Type B pancreatic cell (in vitro differentiated cells): ENCODE results near the gene NCEH1. TPM values are rescaled to one million over a fixed set of nuclear protein-coding genes. Genes with fewer than 3 reads are reported as not detected.
A peak's percentile ranks its signal among the peaks of the same experiment; 100 is the strongest.

Experiments used
- DNase-seq: peaks from one replicate; pipeline ENCODE4 v3.0.0; 2021; ENCODE audit warnings: mixed read lengths; ENCODE audit not compliant: unreplicated experiment; ENCODE audit errors: extremely low spot score
- H3K27ac Mint-ChIP-seq: 2 replicates; pipeline ENCODE4 v1.8.0; 2021; ENCODE audit warnings: mild to moderate bottlenecking, mixed read lengths
- H3K27me3 Mint-ChIP-seq: 2 replicates; pipeline ENCODE4 v1.8.0; 2021; ENCODE audit warnings: mixed read lengths
- H3K36me3 Mint-ChIP-seq: 2 replicates; pipeline ENCODE4 v1.8.0; 2021; ENCODE audit warnings: mixed read lengths
- H3K4me1 Mint-ChIP-seq: one replicate; pipeline ENCODE4 v1.8.0; 2021; ENCODE audit warnings: mixed read lengths; ENCODE audit not compliant: unreplicated experiment
- H3K4me3 Mint-ChIP-seq: 2 replicates; pipeline ENCODE4 v1.8.0; 2021; ENCODE audit warnings: mild to moderate bottlenecking, mixed read lengths
- H3K9me3 Mint-ChIP-seq: 2 replicates; pipeline ENCODE4 v1.8.0; 2021; ENCODE audit warnings: mixed read lengths
- CTCF ChIP-seq: fragments of 200-600 bp; sonication (generic); conservative IDR thresholded peaks from 2 replicates; pipeline ENCODE4 v1.5.0; 2021; ENCODE audit warnings: antibody characterized with exemption, mild to moderate bottlenecking
- total RNA-seq: library from RNA; stranded (reverse); gene quantifications from 2 replicates; pipeline ENCODE4 v1.2.1, GENCODE V29; 2021; ENCODE audit warnings: low replicate concordance

NCEH1 gene
- total RNA-seq, 1 donor from 2014 or later: 7.0 TPM

DNA sequence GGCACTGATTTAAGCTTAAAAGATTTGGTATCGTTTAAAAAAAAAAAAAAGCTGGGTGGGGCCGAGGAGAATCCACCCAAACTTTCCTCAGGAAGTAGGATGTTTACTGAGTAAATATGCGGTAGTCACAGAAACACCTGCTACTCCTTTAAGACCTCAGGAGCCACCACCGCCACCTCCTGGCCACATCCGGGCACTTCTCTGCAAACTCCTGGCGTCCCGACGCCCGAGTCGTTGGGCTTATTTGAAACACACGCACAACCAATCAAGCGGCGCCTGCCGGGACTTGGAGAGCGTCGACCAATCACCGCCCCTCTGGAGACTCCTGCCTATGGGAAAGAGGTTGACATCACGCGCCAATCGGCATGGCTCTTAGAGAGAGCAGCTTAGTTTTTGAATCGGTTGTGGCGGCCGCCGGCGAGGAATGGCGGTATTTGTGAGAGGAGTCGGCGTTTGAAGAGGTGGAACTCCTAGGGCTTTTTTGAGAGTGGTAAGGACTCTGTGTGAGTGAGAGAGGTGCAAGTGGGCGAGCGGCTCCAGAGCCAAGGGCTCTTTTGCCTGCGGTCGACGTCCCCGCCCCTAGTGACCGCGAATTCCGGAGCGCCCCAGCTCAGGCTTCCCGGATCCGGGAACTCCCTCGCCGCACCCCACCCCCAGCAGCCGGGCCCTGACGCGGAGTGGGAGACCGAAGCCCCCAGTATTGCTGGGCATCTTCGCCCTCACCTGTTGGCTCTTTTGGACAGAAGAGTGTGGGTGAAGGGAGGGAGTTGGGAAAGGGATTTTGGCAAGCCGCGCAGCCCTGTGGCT lies 39.7 kb upstream of the NCEH1 start, which contains the start of gene ECT2:
TSS of gene ECT2 (plus strand) at position 359 of the 807 bp plus-strand sequence. CDS start 3,805 bp downstream, outside the sequence.
- H3K36me3 Mint-ChIP-seq: peaks cover 19% of the 10 kb centered on the region
- DNase-seq: peak; percentile 95

DNA sequence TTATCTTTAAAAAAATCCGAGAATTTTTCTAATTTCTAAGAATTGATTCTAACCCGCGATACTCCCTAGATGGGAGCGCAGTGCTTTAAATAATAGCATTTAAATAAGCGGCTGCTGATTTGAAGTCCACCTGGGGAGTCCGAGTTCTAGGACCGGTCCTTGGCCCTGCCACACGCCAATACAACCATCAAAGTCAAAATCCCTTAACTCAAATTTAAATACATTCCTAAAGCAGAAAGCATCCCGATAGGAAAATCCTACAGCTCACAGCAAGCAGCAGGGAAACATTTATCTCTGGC lies 39.2 kb upstream of the NCEH1 start:
- Mint-ChIP-seq H3K4me1 (peaks cover 20% of the 10 kb centered on the region), H3K27ac (peak overlapping the region; percentile 96), H3K36me3 (peaks cover 15% of the 10 kb centered on the region), H3K27me3 (no peaks in the 10 kb centered on the region), H3K4me3 (peak overlapping the region; percentile 98), H3K9me3 (no peaks in the 10 kb centered on the region)
- TF ChIP-seq CTCF: no peak
- DNase-seq: no peak

More for the DNA sequence above, 39.7 kb upstream of the NCEH1 start, which contains the start of gene ECT2:
- TF ChIP-seq CTCF: peak; percentile 78
- Mint-ChIP-seq H3K4me3 (peak within 1 kb of the TSS; percentile 98), H3K27me3 (no peaks in the 10 kb centered on the region), H3K4me1 (peaks cover 20% of the 10 kb centered on the region), H3K27ac (peak within 1 kb of the TSS; percentile 96), H3K9me3 (no peaks in the 10 kb centered on the region)

DNA sequence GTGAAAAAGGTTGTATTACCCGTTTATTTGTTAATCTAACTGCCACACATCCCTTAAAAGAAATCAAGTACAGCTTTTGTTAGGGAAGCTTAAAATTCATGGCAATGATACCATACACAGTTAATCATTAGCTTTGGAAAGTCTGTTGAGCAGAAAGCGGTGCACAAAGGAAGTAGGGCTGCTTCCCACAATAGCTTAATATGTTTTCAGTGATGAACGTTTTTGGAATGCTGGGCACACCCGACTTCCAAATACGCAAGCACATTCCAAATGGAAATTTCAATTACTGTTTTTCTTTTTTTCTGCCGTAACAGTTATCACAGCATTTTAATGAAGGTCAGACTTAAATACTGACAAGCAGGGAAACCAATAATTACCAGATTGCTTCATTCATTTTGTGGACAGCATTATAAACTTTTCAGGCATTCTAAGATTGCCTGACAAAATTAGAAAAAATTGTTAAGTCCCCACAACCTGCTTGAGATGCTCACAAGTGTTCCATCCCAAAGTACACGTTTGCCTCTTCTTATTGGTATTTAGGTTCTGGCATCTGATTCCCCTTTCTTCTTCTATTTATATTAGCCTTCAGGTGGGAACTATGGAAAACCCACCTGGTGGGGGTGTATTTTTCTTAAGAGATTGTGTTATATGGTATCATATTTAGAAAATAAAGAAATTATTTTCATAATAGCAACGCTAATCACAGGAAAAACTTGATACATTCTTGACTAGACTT lies 38.5 kb upstream of the NCEH1 start:
- no peaks in the 10 kb centered on the region for H3K27me3 Mint-ChIP-seq
- peak overlapping the region; percentile 96 for H3K27ac Mint-ChIP-seq
- DNase-seq: no peak
- H3K36me3 Mint-ChIP-seq: peaks cover 11% of the 10 kb centered on the region
- peaks cover 20% of the 10 kb centered on the region for H3K4me1 Mint-ChIP-seq
- peak overlapping the region; percentile 9 for H3K4me3 Mint-ChIP-seq
- no peak for TF ChIP-seq CTCF
- no peaks in the 10 kb centered on the region for H3K9me3 Mint-ChIP-seq

DNA sequence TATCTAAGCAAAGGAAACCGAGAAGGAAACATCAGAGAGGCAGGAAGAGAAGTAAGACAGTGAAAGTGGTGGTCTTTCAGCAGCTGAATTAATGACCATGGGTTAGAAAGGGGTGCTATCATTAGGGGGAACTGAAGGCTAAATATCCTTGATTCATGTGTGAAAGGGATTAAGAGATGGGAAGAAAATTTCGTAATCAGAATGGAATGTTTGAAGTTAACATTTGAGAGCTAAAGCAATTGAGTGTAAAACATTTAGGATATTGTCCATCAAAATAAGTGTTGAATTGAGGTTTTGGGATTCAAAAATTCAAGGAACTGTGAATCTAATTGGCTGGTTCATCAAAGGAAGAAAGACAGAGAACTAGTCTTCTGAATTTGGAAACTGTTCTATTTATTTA lies 35.6 kb upstream of the NCEH1 start:
- TF ChIP-seq CTCF: no peak
- Mint-ChIP-seq H3K4me3 (no peak overlapping the region), H3K27me3 (no peaks in the 10 kb centered on the region), H3K4me1 (peaks cover 4% of the 10 kb centered on the region), H3K36me3 (no peaks in the 10 kb centered on the region), H3K9me3 (no peaks in the 10 kb centered on the region), H3K27ac (no peak overlapping the region)
- no peak for DNase-seq

DNA sequence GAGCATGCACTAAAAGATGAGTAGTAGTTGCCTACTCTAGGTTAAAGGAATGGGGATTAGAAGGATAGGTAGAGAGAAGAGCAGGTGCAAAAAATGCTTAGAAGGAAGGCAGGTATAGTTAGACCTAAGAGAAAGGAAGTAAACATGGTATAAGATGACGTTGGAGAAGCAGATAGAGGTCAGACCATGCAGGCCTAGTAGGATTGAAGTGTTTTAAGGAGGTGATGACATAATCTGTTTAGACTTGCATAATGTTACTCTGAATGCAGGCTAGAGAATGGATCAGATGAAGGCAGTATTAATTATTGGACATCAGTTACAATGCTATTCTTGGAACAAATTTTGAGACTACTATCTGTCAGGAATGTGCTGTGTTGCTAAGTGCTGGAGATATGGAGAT lies 28.6 kb upstream of the NCEH1 start:
- no peaks in the 10 kb centered on the region for H3K9me3 Mint-ChIP-seq
- H3K27me3 Mint-ChIP-seq: no peaks in the 10 kb centered on the region
- no peaks in the 10 kb centered on the region for H3K36me3 Mint-ChIP-seq
- TF ChIP-seq CTCF: no peak
- no peak overlapping the region for H3K4me3 Mint-ChIP-seq
- no peak overlapping the region for H3K27ac Mint-ChIP-seq
- no peaks in the 10 kb centered on the region for H3K4me1 Mint-ChIP-seq
- no peak for DNase-seq
